H1 (cell line): Measurements from ENCODE around the gene HTR1B.

Source experiments
- ASH2L ChIP-seq: fragments of 200-600, 300-600 bp; sonication (generic); IDR thresholded peaks from one replicate; pipeline ENCODE4 v1.7.1; 2017; ENCODE audit warnings: low read length
- ATF3 ChIP-seq: IDR thresholded peaks from 2 replicates; pipeline ENCODE4 v1.6.1; 2011; ENCODE audit warnings: low read depth, mild to moderate bottlenecking, low read length; ENCODE audit not compliant: insufficient read depth
- CEBPB ChIP-seq: IDR thresholded peaks from 2 replicates; pipeline ENCODE4 v1.6.1; 2012; ENCODE audit warnings: low read depth, low read length
- CTCF ChIP-seq, 3 experiments: IDR thresholded peaks; 1 replicate in 2 of 3; 2 replicates in 1 of 3; pipeline versions ENCODE4 v1.5.1 to v1.6.1; 2011; ENCODE audit warnings: low read length in 3 of 3, mild to moderate bottlenecking in 3 of 3, inconsistent platforms in 2 of 3, low read depth in 1 of 3, moderate library complexity in 1 of 3; ENCODE audit not compliant: insufficient read depth in 1 of 3; ENCODE audit errors: control extremely low read depth in 1 of 3
- GTF2F1 ChIP-seq: IDR thresholded peaks from 2 replicates; pipeline ENCODE4 v1.6.1; 2012; ENCODE audit warnings: low read depth, low read length, improper control_type of control experiment, borderline replicate concordance
- MAX ChIP-seq: IDR thresholded peaks from 2 replicates; pipeline ENCODE4 v1.6.1; 2012; ENCODE audit warnings: inconsistent platforms
- PHF8 ChIP-seq: fragments of 200-600 bp; sonication (generic); conservative IDR thresholded peaks from 2 replicates; pipeline ENCODE4 v1.7.1; 2012; ENCODE audit warnings: low read depth, mild to moderate bottlenecking, inconsistent platforms, low read length, moderate library complexity
- POLR2A ChIP-seq, 2 experiments: IDR thresholded peaks; 1 replicate in 1 of 2; 2 replicates in 1 of 2; pipeline ENCODE4 v1.6.1; 2011; ENCODE audit warnings: low read depth in 2 of 2, low read length in 2 of 2, mild to moderate bottlenecking in 2 of 2; ENCODE audit errors: control extremely low read depth in 1 of 2
- POLR2AphosphoS5 ChIP-seq: IDR thresholded peaks from 2 replicates; pipeline ENCODE4 v1.6.1; 2011; ENCODE audit warnings: low read depth, low read length
- RAD21 ChIP-seq, 2 experiments: IDR thresholded peaks in 1 of 2; conservative IDR thresholded peaks in 1 of 2; 2 replicates each; pipeline ENCODE4 v1.6.1; 2011; ENCODE audit warnings: low read depth in 2 of 2, low read length in 2 of 2, improper control_type of control experiment in 1 of 2, inconsistent platforms in 1 of 2, mild to moderate bottlenecking in 1 of 2, moderate library complexity in 1 of 2
- RNF2 ChIP-seq: fragments of 200-900, 300-1000 bp; sonication (generic); IDR thresholded peaks from 2 replicates; pipeline ENCODE4 v1.7.1; 2016; ENCODE audit warnings: borderline replicate concordance, low read depth, mild to moderate bottlenecking, antibody characterized with exemption, low read length; ENCODE audit not compliant: poor library complexity, severe bottlenecking; ENCODE audit errors: missing control alignments
- SP1 ChIP-seq: IDR thresholded peaks from 2 replicates; pipeline ENCODE4 v1.6.1; 2011; ENCODE audit warnings: low read depth, low read length
- TAF1 ChIP-seq: IDR thresholded peaks from 2 replicates; pipeline ENCODE4 v1.6.1; 2011; ENCODE audit warnings: mild to moderate bottlenecking, low read depth, low read length

GRCh38 chr6:77463308-77463860 lies at the start of gene HTR1B:
- no peak for TF ChIP-seq CTCF (IDR thresholded peaks at IDR 0.05; ENCODE audit: control extremely low read depth in 1 of 3, insufficient read depth in 1 of 3, low read depth in 1 of 3, low read length in 3 of 3)
- 0 out of 2 replicates have a peak, but pooled peaks have one; percentile 29 for TF ChIP-seq TAF1
- TF ChIP-seq GTF2F1: no peak
- TF ChIP-seq SP1: no peak
- no peak for TF ChIP-seq ASH2L
- no peak for TF ChIP-seq POLR2A (IDR thresholded peaks at IDR 0.05; ENCODE audit: control extremely low read depth in 1 of 2, low read depth in 2 of 2, low read length in 2 of 2)
- no peak for TF ChIP-seq POLR2AphosphoS5
- no peak for TF ChIP-seq RNF2
- TF ChIP-seq RAD21 (IDR thresholded peaks at IDR 0.05 in 1 of 2, conservative IDR thresholded peaks at IDR 0.05 in 1 of 2; ENCODE audit: low read depth in 2 of 2, low read length in 2 of 2): no peak
- TF ChIP-seq ATF3: no peak
- no peak for TF ChIP-seq CEBPB
- no peak for TF ChIP-seq PHF8
- peak; percentile 7; the same call in 1 of the 2 replicates for TF ChIP-seq MAX
